OCI-LY7 (cell line): ENCODE data around the gene CRYBG2. TPM values are rescaled to one million over a fixed set of nuclear protein-coding genes. Genes with fewer than 3 reads are reported as not detected.

Experiments used
- BruUV-seq: library from RNA; stranded (reverse); fragments of 400-500 nt; replicated peaks from 2 replicates; lab custom pipeline; 2021; lab: Mats Ljungman, UMichigan
- CTCF ChIA-PET: fragments of 300-600 bp; sonication (Branson Sonifier 250); formaldehyde crosslinking; loops from one replicate; lab custom pipeline; 2022; ENCODE audit warnings: antibody characterized with exemption; ENCODE audit not compliant: unreplicated experiment; lab: Charles Lee
- POLR2A ChIA-PET: fragments of 300-600 bp; sonication (Branson Sonifier 250); formaldehyde crosslinking; loops from one replicate; lab custom pipeline; 2022; ENCODE audit warnings: antibody characterized with exemption; lab: Charles Lee
- DNase-seq: peaks from one replicate; pipeline ENCODE4 v3.0.0-alpha.2; 2015; ENCODE audit warnings: low spot score
- H2AFZ ChIP-seq: fragments of 200-600 bp; sonication (generic), shearing (Covaris generic); 2 replicates; pipeline ENCODE4 v1.6.1; 2014; ENCODE audit warnings: mild to moderate bottlenecking, antibody characterized with exemption, low read length, moderate library complexity
- H3K27ac ChIP-seq: fragments of 200-600 bp; sonication (generic); 2 replicates; pipeline ENCODE4 v1.5.1; 2014; ENCODE audit warnings: mixed run types, low read depth, mild to moderate bottlenecking, moderate library complexity, low read length, inconsistent platforms; ENCODE audit not compliant: poor library complexity, severe bottlenecking
- H3K36me3 ChIP-seq: fragments of 200-600 bp; sonication (generic); 2 replicates; pipeline ENCODE4 v1.6.1; 2014; ENCODE audit warnings: mild to moderate bottlenecking, antibody characterized with exemption, low read length, moderate library complexity, mixed read lengths; ENCODE audit not compliant: insufficient read depth
- H3K4me1 ChIP-seq: fragments of 200-600 bp; sonication (generic); 2 replicates; pipeline ENCODE4 v1.5.1; 2014; ENCODE audit warnings: mild to moderate bottlenecking, low read length; ENCODE audit not compliant: insufficient read depth, poor library complexity, severe bottlenecking
- H3K4me2 ChIP-seq: fragments of 200-600 bp; sonication (generic); 2 replicates; pipeline ENCODE4 v1.6.1; 2014; ENCODE audit warnings: mild to moderate bottlenecking, low read length
- H3K4me3 ChIP-seq: fragments of 200-600 bp; sonication (generic); 2 replicates; pipeline ENCODE4 v1.5.1; 2014; ENCODE audit warnings: mild to moderate bottlenecking, low read depth, low read length; ENCODE audit not compliant: poor library complexity, severe bottlenecking
- H3K79me2 ChIP-seq: fragments of 200-600 bp; sonication (generic); 2 replicates; pipeline ENCODE4 v1.6.1; 2016; ENCODE audit warnings: low read depth, mild to moderate bottlenecking, low read length, moderate library complexity, mixed read lengths; ENCODE audit not compliant: insufficient read depth
- H3K9me2 ChIP-seq: fragments of 200-600 bp; sonication (generic); 2 replicates; pipeline ENCODE4 v1.6.1; 2016; ENCODE audit warnings: mild to moderate bottlenecking, low read length, mixed read lengths; ENCODE audit not compliant: insufficient read depth
- H3K9me3 ChIP-seq: fragments of 200-600 bp; sonication (generic); 2 replicates; pipeline ENCODE4 v1.6.1; 2014; ENCODE audit warnings: mild to moderate bottlenecking, mixed run types, low read length, mixed read lengths
- H4K20me1 ChIP-seq: fragments of 200-600 bp; sonication (generic); 2 replicates; pipeline ENCODE4 v1.6.1; 2014; ENCODE audit warnings: mild to moderate bottlenecking, antibody characterized with exemption, low read length, moderate library complexity, mixed read lengths; ENCODE audit not compliant: insufficient read depth
- CTCF ChIP-seq: fragments of 200-600 bp; sonication (generic); conservative IDR thresholded peaks from 2 replicates; pipeline ENCODE4 v1.5.1; 2014; ENCODE audit warnings: mild to moderate bottlenecking, antibody characterized with exemption, low read length, moderate library complexity, mixed read lengths
- EZH2phosphoT487 ChIP-seq: fragments of 200-600 bp; sonication (generic); IDR thresholded peaks from 2 replicates; pipeline ENCODE4 v1.6.1; 2018; ENCODE audit warnings: low read depth, borderline replicate concordance, mild to moderate bottlenecking, mixed run types, antibody characterized with exemption, low read length, moderate library complexity, mixed read lengths
- intact Hi-C: fragments of 100-400 bp; cut with micrococcal nuclease; formaldehyde crosslinking; loops from one replicate; pipeline ENCODE4 v1.10.0; 2022; ENCODE audit not compliant: unreplicated experiment
- total RNA-seq, 2 experiments: library from RNA; depleted of rRNA in 1 of 2; stranded (reverse); fragments of >200 nt in 1 of 2; shearing (Covaris generic) in 1 of 2; gene quantifications; 2 replicates each; pipeline ENCODE4 v1.2.3, GENCODE V29; 2014 to 2022

The CRYBG2 gene
- total RNA-seq, 2 experiments from 2014 or later, result 1.3 to 5.5 TPM

GRCh38 chr1:26349188-26349876 is 4.6 kb downstream of the CRYBG2 start:
- no peak for DNase-seq
- no TSS peak for BruUV-seq
- Histone ChIP-seq H4K20me1 (no peaks in the 10 kb centered on the region), H3K4me1 (no peaks in the 10 kb centered on the region), H3K9me3 (no peaks in the 10 kb centered on the region), H2AFZ (no peak overlapping the region), H3K79me2 (no peaks in the 10 kb centered on the region), H3K4me2 (no peak overlapping the region), H3K36me3 (no peaks in the 10 kb centered on the region), H3K4me3 (no peak overlapping the region), H3K9me2 (no peaks in the 10 kb centered on the region), H3K27ac (no peak overlapping the region)
- TF ChIP-seq CTCF (no peak), EZH2phosphoT487 (no peak)
- POLR2A ChIA-PET, result interaction anchor here (0.6 to 1.4 kb wide), 2 partner anchors 24 to 840 kb away, joined by 3 to 4 read pairs; no protein-coding TSS in a partner anchor
- intact Hi-C loops, result no loop called here
- CTCF ChIA-PET, result interaction anchor here (0.6 kb wide), 1 partner anchor 13 kb away, joined by 3 read pairs; no protein-coding TSS in a partner anchor

- Histone ChIP-seq H3K4me1 (no peaks in the 10 kb centered on the region), H3K36me3 (no peaks in the 10 kb centered on the region), H3K9me2 (no peaks in the 10 kb centered on the region), H3K9me3 (no peaks in the 10 kb centered on the region), H3K27ac (no peak overlapping the region), H2AFZ (no peak overlapping the region), H3K4me2 (no peak overlapping the region), H4K20me1 (no peaks in the 10 kb centered on the region), H3K4me3 (no peak overlapping the region), H3K79me2 (no peaks in the 10 kb centered on the region)
- intact Hi-C loops, result no loop called here
- DNase-seq, result no peak
- no peak for TF ChIP-seq CTCF
- BruUV-seq, result no TSS peak
- ChIA-PET POLR2A (interaction anchor here (0.6 kb wide), 1 partner anchor 153 kb away, joined by 5 read pairs; no protein-coding TSS in a partner anchor), CTCF (no interaction called here)
Measured at GRCh38 chr1:26346274-26347033, 7.5 kb downstream of the CRYBG2 start.
